K562 (cell line): ENCODE measurements around the gene FOXJ3.

ENCODE experiments used
- HNRNPL ChIP-seq: fragments of 200-400 bp; formaldehyde crosslinking; IDR thresholded peaks from 2 replicates; pipeline ENCODE4 v1.6.1; 2017; ENCODE audit warnings: low read depth, mild to moderate bottlenecking, low read length
- POLR2AphosphoS5 ChIP-seq: IDR thresholded peaks from 2 replicates; pipeline ENCODE4 v1.6.1; 2011; ENCODE audit warnings: mild to moderate bottlenecking, low read depth, low read length, moderate library complexity; ENCODE audit not compliant: control insufficient read depth, insufficient read depth
- POLR3A ChIP-seq: IDR thresholded peaks from 2 replicates; pipeline ENCODE4 v1.6.1; 2011; ENCODE audit warnings: borderline replicate concordance, mild to moderate bottlenecking, moderate library complexity; ENCODE audit not compliant: insufficient read length, insufficient read depth; ENCODE audit errors: extremely low read depth
- YY1 ChIP-seq, 3 experiments: IDR thresholded peaks; 2 replicates each; pipeline ENCODE4 v1.6.1; 2011; ENCODE audit warnings: low read length in 2 of 3, mild to moderate bottlenecking in 2 of 3, moderate library complexity in 2 of 3, borderline replicate concordance in 1 of 3, control low read depth in 1 of 3, low read depth in 1 of 3; ENCODE audit not compliant: insufficient read depth in 3 of 3, insufficient replicate concordance in 2 of 3, control insufficient read depth in 1 of 3, insufficient read length in 1 of 3; ENCODE audit errors: extremely low read depth in 1 of 3

DNA sequence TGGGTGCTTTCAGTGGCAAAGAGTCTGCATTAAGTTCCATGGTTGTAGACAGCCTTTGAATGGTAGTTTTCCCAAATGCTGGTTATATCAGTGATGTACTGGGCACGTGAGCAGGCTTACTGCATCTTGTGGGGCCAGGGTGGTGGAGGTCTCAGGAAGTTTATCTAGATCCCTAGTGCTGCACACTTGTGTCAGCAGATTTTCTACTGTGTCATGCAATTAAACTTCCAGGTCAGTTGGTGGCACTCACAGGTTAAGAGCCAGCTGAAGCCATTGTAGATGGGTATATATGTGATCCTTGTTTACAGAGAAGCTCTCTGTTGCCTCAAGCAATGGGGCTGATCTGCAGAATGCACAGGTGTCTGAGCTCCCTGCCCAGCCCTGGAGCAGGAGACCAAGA, 33.0 kb downstream of the FOXJ3 start:
- TF ChIP-seq POLR3A (no peak), POLR2AphosphoS5 (no peak), HNRNPL (no peak), YY1 (IDR thresholded peaks at IDR 0.05; ENCODE audit: borderline replicate concordance in 1 of 3, control insufficient read depth in 1 of 3, extremely low read depth in 1 of 3, insufficient read depth in 3 of 3, insufficient read length in 1 of 3, insufficient replicate concordance in 2 of 3, low read depth in 1 of 3, low read length in 2 of 3) (no peak)
